ENCODE results near the gene IGFBP4. TPM values are rescaled to one million over a fixed set of nuclear protein-coding genes. Genes with fewer than 3 reads are reported as not detected.

Gene IGFBP4
- total and polyA plus RNA-seq, 2 of the 13 experiments (the other 11 are each of a cell fraction or from before 2014, with no cell fraction given): 4.1 to 49.0 TPM

GRCh38 chr17:40417258-40417608 lies 26.0 kb upstream of the IGFBP4 start (continued):
- TF ChIP-seq HNRNPL (IDR thresholded peaks at IDR 0.05; ENCODE audit: low read depth, low read length) (no peak), ARNT2 (CRISPR knock-in tag; IDR thresholded peaks at IDR 0.05; ENCODE audit: low read depth) (no peak; the same call in 1 of the 2 replicates), GATAD1 (CRISPR knock-in tag; IDR thresholded peaks at IDR 0.05) (no peak), TFDP2 (CRISPR knock-in tag; IDR thresholded peaks at IDR 0.05) (no peak), ZNF883 (CRISPR knock-in tag; IDR thresholded peaks at IDR 0.05; ENCODE audit: not compliant biosample characterization) (no peak), HOXA5 (CRISPR knock-in tag; IDR thresholded peaks at IDR 0.05) (no peak), TBP (CRISPR knock-in tag; IDR thresholded peaks at IDR 0.05) (no peak), HNRNPH1 (optimal IDR thresholded peaks at IDR 0.05; ENCODE audit: low read depth, low read length) (no peak), ZIK1 (CRISPR knock-in tag; IDR thresholded peaks at IDR 0.05; ENCODE audit: borderline replicate concordance, low read depth) (no peak; the same call in 1 of the 2 replicates), ONECUT2 (CRISPR knock-in tag; IDR thresholded peaks at IDR 0.05) (no peak), KLF9 (CRISPR knock-in tag; IDR thresholded peaks at IDR 0.05; ENCODE audit: low read depth) (no peak), ZBTB21 (CRISPR knock-in tag; IDR thresholded peaks at IDR 0.05) (no peak), MLLT10 (CRISPR knock-in tag; IDR thresholded peaks at IDR 0.05) (no peak), HNRNPUL1 (IDR thresholded peaks at IDR 0.05; ENCODE audit: low read depth, low read length) (no peak), ISX (CRISPR knock-in tag; conservative IDR thresholded peaks at IDR 0.05) (no peak), ZNF724P (CRISPR knock-in tag; IDR thresholded peaks at IDR 0.05; ENCODE audit: borderline replicate concordance) (no peak), LRRFIP1 (CRISPR knock-in tag; conservative IDR thresholded peaks at IDR 0.05) (no peak), JDP2 (CRISPR knock-in tag; IDR thresholded peaks at IDR 0.05; ENCODE audit: borderline replicate concordance) (no peak), ZFP62 (CRISPR knock-in tag; IDR thresholded peaks at IDR 0.05) (no peak), ZSCAN22 (CRISPR knock-in tag; IDR thresholded peaks at IDR 0.05) (no peak), ZC3H4 (CRISPR knock-in tag; IDR thresholded peaks at IDR 0.05; ENCODE audit: borderline replicate concordance) (no peak), WIZ (CRISPR knock-in tag; IDR thresholded peaks at IDR 0.05) (no peak), YEATS4 (CRISPR knock-in tag; IDR thresholded peaks at IDR 0.05; ENCODE audit: borderline replicate concordance) (no peak), HHEX (CRISPR knock-in tag; IDR thresholded peaks at IDR 0.05) (no peak), AKAP8 (CRISPR knock-in tag; IDR thresholded peaks at IDR 0.05) (peak; percentile 72; the same call in 1 of the 2 replicates)
- TF ChIP-seq, protein P1, sequence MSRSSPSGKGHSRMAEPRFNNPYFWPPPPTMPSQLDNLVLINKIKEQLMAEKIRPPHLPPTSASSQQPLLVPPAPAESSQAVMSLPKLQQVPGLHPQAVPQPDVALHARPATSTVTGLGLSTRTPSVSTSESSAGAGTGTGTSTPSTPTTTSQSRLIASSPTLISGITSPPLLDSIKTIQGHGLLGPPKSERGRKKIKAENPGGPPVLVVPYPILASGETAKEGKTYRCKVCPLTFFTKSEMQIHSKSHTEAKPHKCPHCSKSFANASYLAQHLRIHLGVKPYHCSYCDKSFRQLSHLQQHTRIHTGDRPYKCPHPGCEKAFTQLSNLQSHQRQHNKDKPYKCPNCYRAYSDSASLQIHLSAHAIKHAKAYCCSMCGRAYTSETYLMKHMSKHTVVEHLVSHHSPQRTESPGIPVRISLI (CRISPR knock-in tag; IDR thresholded peaks at IDR 0.05; ENCODE audit: borderline replicate concordance): no peak
- TF ChIP-seq, protein P2, sequence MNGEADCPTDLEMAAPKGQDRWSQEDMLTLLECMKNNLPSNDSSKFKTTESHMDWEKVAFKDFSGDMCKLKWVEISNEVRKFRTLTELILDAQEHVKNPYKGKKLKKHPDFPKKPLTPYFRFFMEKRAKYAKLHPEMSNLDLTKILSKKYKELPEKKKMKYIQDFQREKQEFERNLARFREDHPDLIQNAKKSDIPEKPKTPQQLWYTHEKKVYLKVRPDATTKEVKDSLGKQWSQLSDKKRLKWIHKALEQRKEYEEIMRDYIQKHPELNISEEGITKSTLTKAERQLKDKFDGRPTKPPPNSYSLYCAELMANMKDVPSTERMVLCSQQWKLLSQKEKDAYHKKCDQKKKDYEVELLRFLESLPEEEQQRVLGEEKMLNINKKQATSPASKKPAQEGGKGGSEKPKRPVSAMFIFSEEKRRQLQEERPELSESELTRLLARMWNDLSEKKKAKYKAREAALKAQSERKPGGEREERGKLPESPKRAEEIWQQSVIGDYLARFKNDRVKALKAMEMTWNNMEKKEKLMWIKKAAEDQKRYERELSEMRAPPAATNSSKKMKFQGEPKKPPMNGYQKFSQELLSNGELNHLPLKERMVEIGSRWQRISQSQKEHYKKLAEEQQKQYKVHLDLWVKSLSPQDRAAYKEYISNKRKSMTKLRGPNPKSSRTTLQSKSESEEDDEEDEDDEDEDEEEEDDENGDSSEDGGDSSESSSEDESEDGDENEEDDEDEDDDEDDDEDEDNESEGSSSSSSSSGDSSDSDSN (CRISPR knock-in tag; IDR thresholded peaks at IDR 0.05): no peak

Measured in HepG2 (cell line).